CD14-positive monocyte (primary cell): ENCODE measurements around the gene SLC30A3. TPM values are rescaled to one million over a fixed set of nuclear protein-coding genes. Genes with fewer than 3 reads are reported as not detected.
A peak's percentile ranks its signal among the peaks of the same experiment; 100 is the strongest.

Source experiments
- DNase-seq, 3 donors: peaks; one replicate each; pipeline ENCODE4 v3.0.0-alpha.2; 2011 to 2022
- H2AFZ ChIP-seq: 2 replicates; pipeline ENCODE4 v1.6.0; 2012; ENCODE audit warnings: mild to moderate bottlenecking, low read depth, low read length, inconsistent platforms; ENCODE audit not compliant: insufficient read depth, poor library complexity, severe bottlenecking
- H3K27ac ChIP-seq, 2 donors: 1 replicate in 1 of 2; 2 replicates in 1 of 2; pipeline ENCODE4 v1.5.1; 2012 to 2013; ENCODE audit warnings: low read length in 2 of 2, control low read depth in 1 of 2, inconsistent platforms in 1 of 2, low read depth in 1 of 2, mild to moderate bottlenecking in 1 of 2
- H3K27me3 ChIP-seq, 2 donors: one replicate each; pipeline versions ENCODE4 v1.6.0 to v1.6.1; 2011 to 2013; ENCODE audit warnings: low read length in 2 of 2; ENCODE audit not compliant: control insufficient read depth in 2 of 2, insufficient read depth in 2 of 2
- H3K36me3 ChIP-seq, 2 donors: replicated peaks in 1 of 2; 1 replicate in 1 of 2; 2 replicates in 1 of 2; pipeline versions ENCODE4 v1.5.1 to v1.6.1; 2012 to 2013; ENCODE audit warnings: low read length in 2 of 2, control low read depth in 1 of 2, inconsistent platforms in 1 of 2, mild to moderate bottlenecking in 1 of 2; ENCODE audit not compliant: insufficient read depth in 2 of 2, control insufficient read depth in 1 of 2
- H3K4me1 ChIP-seq, 2 donors: 1 replicate in 1 of 2; 2 replicates in 1 of 2; pipeline versions ENCODE4 v1.5.1 to v1.6.1; 2012 to 2013; ENCODE audit warnings: low read length in 2 of 2, control low read depth in 1 of 2, inconsistent platforms in 1 of 2, mild to moderate bottlenecking in 1 of 2, moderate library complexity in 1 of 2; ENCODE audit not compliant: insufficient read depth in 2 of 2, control insufficient read depth in 1 of 2
- H3K4me2 ChIP-seq: replicated peaks from 2 replicates; pipeline ENCODE3; 2012; ENCODE audit warnings: low read length, moderate library complexity, mild to moderate bottlenecking; ENCODE audit not compliant: poor library complexity, severe bottlenecking; ENCODE audit errors: extremely low read depth
- H3K4me3 ChIP-seq, 3 experiments: fragments of 200-600 bp in 1 of 3; sonication (generic) in 1 of 3; replicated peaks in 1 of 3; 1 replicate in 2 of 3; 2 replicates in 1 of 3; pipeline ENCODE4 v1.5.1; 2011 to 2013; ENCODE audit warnings: low read length in 3 of 3, mild to moderate bottlenecking in 3 of 3, control low read depth in 2 of 3, low read depth in 2 of 3, inconsistent platforms in 1 of 3, moderate library complexity in 1 of 3
- H3K79me2 ChIP-seq: 2 replicates; pipeline ENCODE4 v1.6.0; 2012; ENCODE audit warnings: mild to moderate bottlenecking, control low read depth, inconsistent platforms, low read length, moderate library complexity; ENCODE audit not compliant: insufficient read depth
- H3K9ac ChIP-seq: 2 replicates; pipeline ENCODE4 v1.6.0; 2017; ENCODE audit warnings: low read length, mild to moderate bottlenecking; ENCODE audit not compliant: insufficient read depth, poor library complexity, severe bottlenecking
- H3K9me3 ChIP-seq, 2 donors: replicated peaks in 1 of 2; 1 replicate in 1 of 2; 2 replicates in 1 of 2; pipeline versions ENCODE4 v1.5.1 to v1.6.1; 2012 to 2013; ENCODE audit warnings: low read length in 2 of 2, control low read depth in 1 of 2; ENCODE audit not compliant: control insufficient read depth in 1 of 2, insufficient read depth in 1 of 2
- H4K20me1 ChIP-seq: 2 replicates; pipeline ENCODE4 v1.6.0; 2012; ENCODE audit warnings: mild to moderate bottlenecking, low read length, control low read depth, moderate library complexity; ENCODE audit not compliant: insufficient read depth
- H3K27ac Mint-ChIP-seq, 7 donors: one replicate each; pipeline ENCODE4 v1.8.0; 2020; ENCODE audit warnings: mild to moderate bottlenecking in 7 of 7, mixed read lengths in 7 of 7, moderate library complexity in 6 of 7, inconsistent platforms in 2 of 7
- H3K27me3 Mint-ChIP-seq, 3 donors: one replicate each; pipeline ENCODE4 v1.8.0; 2021 to 2022; ENCODE audit warnings: low read depth in 3 of 3, mild to moderate bottlenecking in 3 of 3, mixed read lengths in 3 of 3, moderate library complexity in 3 of 3, inconsistent platforms in 1 of 3
- H3K36me3 Mint-ChIP-seq, 2 donors: one replicate each; pipeline ENCODE4 v1.8.0; 2020; ENCODE audit warnings: mixed read lengths in 2 of 2, inconsistent platforms in 1 of 2, mild to moderate bottlenecking in 1 of 2
- H3K4me1 Mint-ChIP-seq: one replicate; pipeline ENCODE4 v1.8.0; 2020; ENCODE audit warnings: mild to moderate bottlenecking, mixed read lengths
- H3K4me3 Mint-ChIP-seq, 2 donors: one replicate each; pipeline ENCODE4 v1.8.0; 2020; ENCODE audit warnings: mild to moderate bottlenecking in 2 of 2, mixed read lengths in 2 of 2, moderate library complexity in 1 of 2
- H3K9me3 Mint-ChIP-seq, 7 donors: one replicate each; pipeline ENCODE4 v1.8.0; 2020 to 2022; ENCODE audit warnings: mixed read lengths in 7 of 7, mild to moderate bottlenecking in 6 of 7, moderate library complexity in 6 of 7, inconsistent platforms in 2 of 7
- WGBS: methylation state at CpG from one replicate; pipeline ENCODE4 v1.1.5; 2013; ENCODE audit warnings: missing lambda C conversion rate; ENCODE audit not compliant: insufficient coverage; 5-methylcytosine and 5-hydroxymethylcytosine counted together
- intact Hi-C, 2 donors: fragments of 100-400 bp; cut with micrococcal nuclease; formaldehyde crosslinking; loops; one replicate each; pipeline versions ENCODE4 v1.15.0 to v1.15.1; 2023
- polyA plus RNA-seq, 3 donors: library from polyadenylated mRNA; depleted of rRNA in 1 of 3; unstranded in 2 of 3; stranded (reverse) in 1 of 3; fragments of 300-500 nt in 2 of 3; fragments of >200 nt in 1 of 3; fragmentation: Illumina TruSeq in 2 of 3; gene quantifications; 1 replicate in 2 of 3; 2 replicates in 1 of 3; pipeline ENCODE4 v1.2.3, GENCODE V29; 2012 to 2021
- TF ChIP-seq, protein P1 (sequence below): fragments of 200-600 bp; IDR thresholded peaks from one replicate; pipeline ENCODE4 v1.8.0; 2022; ENCODE audit warnings: antibody characterized with exemption, mild to moderate bottlenecking

The SLC30A3 gene
- polyA plus RNA-seq, 3 donors: 0.08 TPM; not detected in 2

DNA sequence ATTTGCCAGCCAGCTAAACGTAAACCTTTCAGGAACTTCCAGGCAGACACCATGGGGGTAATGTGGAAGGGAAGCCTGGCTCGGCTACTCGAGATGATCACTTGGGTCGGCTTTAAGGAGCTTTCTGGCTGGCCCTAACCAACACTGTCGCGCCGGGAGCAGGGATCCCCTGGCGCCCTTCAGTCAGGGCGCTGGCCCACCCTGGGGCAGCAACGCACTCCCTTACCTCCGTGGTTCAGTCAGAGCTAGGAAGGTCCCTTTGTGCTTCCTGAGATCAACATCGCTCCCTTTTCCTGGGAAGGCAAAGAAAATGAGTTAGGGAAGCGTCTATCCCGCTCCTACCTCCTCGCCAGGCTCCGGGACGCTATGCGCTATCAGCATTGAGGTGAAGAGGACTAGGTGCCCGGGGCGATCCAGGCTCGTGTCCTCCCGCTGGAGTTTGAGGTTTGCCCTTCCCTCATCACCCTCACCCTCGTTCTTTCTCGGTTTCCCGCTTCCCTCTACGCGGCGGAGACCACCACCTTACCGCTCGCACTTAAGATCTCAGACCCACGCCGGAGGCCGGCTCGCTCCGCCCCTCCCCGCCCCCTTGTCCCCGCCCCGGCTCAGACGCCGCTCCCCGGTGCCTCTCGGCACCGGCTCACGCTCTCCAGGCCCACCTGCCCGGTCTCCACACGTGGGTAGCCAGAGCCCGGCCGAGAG is 51.5 kb downstream of the SLC30A3 start:
- Mint-ChIP-seq H3K27me3 (peaks cover 0 to 1% (median 0%) of the 10 kb centered on the region in 3 donors), H3K4me1 (peaks cover 18% of the 10 kb centered on the region), H3K9me3 (peaks cover 0 to 3% (median 0%) of the 10 kb centered on the region in 7 donors), H3K27ac (peak overlapping the region; percentile 38 to 99 (median 83)), H3K4me3 (peak overlapping the region; percentile 92 to 98), H3K36me3 (peaks cover 32 to 41% of the 10 kb centered on the region in 2 donors)
- 2% methylated on average over 32 of the region's 48 CpGs for WGBS
- H3K79me2 ChIP-seq: peaks cover 9% of the 10 kb centered on the region
- H3K9ac ChIP-seq: peak overlapping the region; percentile 98
- TF ChIP-seq, protein P1, sequence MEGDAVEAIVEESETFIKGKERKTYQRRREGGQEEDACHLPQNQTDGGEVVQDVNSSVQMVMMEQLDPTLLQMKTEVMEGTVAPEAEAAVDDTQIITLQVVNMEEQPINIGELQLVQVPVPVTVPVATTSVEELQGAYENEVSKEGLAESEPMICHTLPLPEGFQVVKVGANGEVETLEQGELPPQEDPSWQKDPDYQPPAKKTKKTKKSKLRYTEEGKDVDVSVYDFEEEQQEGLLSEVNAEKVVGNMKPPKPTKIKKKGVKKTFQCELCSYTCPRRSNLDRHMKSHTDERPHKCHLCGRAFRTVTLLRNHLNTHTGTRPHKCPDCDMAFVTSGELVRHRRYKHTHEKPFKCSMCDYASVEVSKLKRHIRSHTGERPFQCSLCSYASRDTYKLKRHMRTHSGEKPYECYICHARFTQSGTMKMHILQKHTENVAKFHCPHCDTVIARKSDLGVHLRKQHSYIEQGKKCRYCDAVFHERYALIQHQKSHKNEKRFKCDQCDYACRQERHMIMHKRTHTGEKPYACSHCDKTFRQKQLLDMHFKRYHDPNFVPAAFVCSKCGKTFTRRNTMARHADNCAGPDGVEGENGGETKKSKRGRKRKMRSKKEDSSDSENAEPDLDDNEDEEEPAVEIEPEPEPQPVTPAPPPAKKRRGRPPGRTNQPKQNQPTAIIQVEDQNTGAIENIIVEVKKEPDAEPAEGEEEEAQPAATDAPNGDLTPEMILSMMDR: no peak
- H3K27me3 ChIP-seq: no peaks in the 10 kb centered on the region
- H3K4me3 ChIP-seq: peak overlapping the region; percentile 66 to 86 (median 78)
- H3K36me3 ChIP-seq: peaks cover 20 to 49% of the 10 kb centered on the region in 2 donors
- peak overlapping the region; percentile 94 to 99 for H3K27ac ChIP-seq
- no peaks in the 10 kb centered on the region for H3K9me3 ChIP-seq
- peak overlapping the region; percentile 80 for H3K4me2 ChIP-seq
- peak in 1 of 3 donors; percentile 9 for DNase-seq
- intact Hi-C loops: loop anchor here (5.0 kb wide), 5 partner anchors 114 to 281 kb away; partner anchors contain the start of genes GTF3C2 (in 1 of the 2), KHK (in 1 of the 2) and NRBP1 (in 1 of the 2)
- H4K20me1 ChIP-seq: no peaks in the 10 kb centered on the region
- peak overlapping the region; percentile 91 for H2AFZ ChIP-seq
- H3K4me1 ChIP-seq: peaks cover 14 to 17% of the 10 kb centered on the region in 2 donors

DNA sequence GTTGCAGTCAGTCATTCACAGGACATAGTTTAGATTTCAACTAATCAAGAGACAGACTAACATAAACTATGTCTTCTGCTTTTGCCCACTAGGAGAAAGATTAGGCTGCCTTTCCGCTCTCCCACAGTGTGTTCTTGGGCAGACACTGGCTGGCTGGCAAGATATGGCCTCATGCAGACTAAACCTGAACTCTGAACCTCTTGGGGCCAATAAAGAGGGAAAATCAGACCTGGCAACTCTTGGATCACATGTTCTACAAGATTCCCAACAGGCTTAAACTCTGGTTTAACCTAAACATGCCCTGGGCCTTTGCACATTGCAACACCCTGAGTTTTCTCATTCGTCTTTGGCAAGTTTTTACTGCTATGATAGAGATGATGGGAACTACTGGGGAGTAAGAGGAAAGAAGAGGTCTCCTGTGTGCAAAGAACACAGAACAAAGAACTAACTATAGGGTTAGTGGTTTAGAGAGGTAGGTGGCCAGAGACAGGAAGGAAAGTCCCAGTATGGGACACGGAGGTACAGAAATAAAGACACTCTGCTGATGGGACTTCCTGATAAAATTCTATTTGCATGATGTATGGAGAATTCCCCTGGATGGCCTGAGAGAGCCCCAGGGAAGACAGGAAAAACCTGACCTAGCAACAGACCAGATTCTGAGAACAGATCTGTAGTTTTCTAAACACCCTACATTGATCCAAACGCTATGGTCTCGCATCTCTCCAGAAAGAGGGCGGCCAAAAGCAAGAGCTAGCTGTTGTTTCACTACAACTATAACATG is 53.0 kb downstream of the SLC30A3 start:
- WGBS: 90% methylated on average over 3 of the region's 6 CpGs
- H3K4me1 ChIP-seq: peaks cover 14 to 17% of the 10 kb centered on the region in 2 donors
- Mint-ChIP-seq H3K27me3 (no peaks in the 10 kb centered on the region), H3K4me3 (no peak overlapping the region), H3K36me3 (peaks cover 44 to 52% of the 10 kb centered on the region in 2 donors), H3K27ac (peak overlapping the region in 3 of 7 donors; percentile 25 to 51 (median 27)), H3K4me1 (peaks cover 17% of the 10 kb centered on the region), H3K9me3 (peaks cover 0 to 3% (median 0%) of the 10 kb centered on the region in 7 donors)
- H3K27me3 ChIP-seq: no peaks in the 10 kb centered on the region
- H3K4me3 ChIP-seq: no peak overlapping the region
- DNase-seq: no peak
- peaks cover 9% of the 10 kb centered on the region for H3K79me2 ChIP-seq
- no peak overlapping the region for H3K27ac ChIP-seq
- no peak overlapping the region for H2AFZ ChIP-seq
- TF ChIP-seq, protein P1: no peak
- H3K9me3 ChIP-seq: no peaks in the 10 kb centered on the region
- H4K20me1 ChIP-seq: no peaks in the 10 kb centered on the region
- no peak overlapping the region for H3K4me2 ChIP-seq
- H3K36me3 ChIP-seq: peaks cover 35 to 50% of the 10 kb centered on the region in 2 donors
- intact Hi-C loops: loop anchor here (5.0 kb wide), 5 partner anchors 113 to 282 kb away; partner anchors contain the start of genes GTF3C2 (in 1 of the 2), KHK (in 1 of the 2) and NRBP1 (in 1 of the 2)
- H3K9ac ChIP-seq: no peak overlapping the region
